HUES48 (cell line): Measurements from ENCODE around the gene MCM8.

Experiments used
- H3K27ac ChIP-seq: one replicate; pipeline ENCODE4 v1.7.0; 2013; ENCODE audit warnings: low read depth, low read length, inconsistent platforms
- H3K27me3 ChIP-seq: 2 replicates; pipeline ENCODE4 v1.6.1; 2013; ENCODE audit warnings: mild to moderate bottlenecking, low read length; ENCODE audit not compliant: control insufficient read depth, insufficient read depth
- H3K36me3 ChIP-seq: 2 replicates; pipeline ENCODE4 v1.6.1; 2013; ENCODE audit warnings: low read length; ENCODE audit not compliant: control insufficient read depth, insufficient read depth
- H3K4me1 ChIP-seq: 2 replicates; pipeline ENCODE4 v1.6.1; 2013; ENCODE audit warnings: mild to moderate bottlenecking, low read length; ENCODE audit not compliant: control insufficient read depth, insufficient read depth
- H3K4me3 ChIP-seq: 2 replicates; pipeline ENCODE4 v1.5.1; 2013; ENCODE audit warnings: mild to moderate bottlenecking, low read depth, low read length
- H3K9ac ChIP-seq: 2 replicates; pipeline ENCODE4 v1.6.1; 2013; ENCODE audit warnings: mild to moderate bottlenecking, low read depth, low read length, moderate library complexity
- H3K9me3 ChIP-seq: 2 replicates; pipeline ENCODE4 v1.6.1; 2013; ENCODE audit warnings: low read length; ENCODE audit not compliant: control insufficient read depth, insufficient read depth

MCM8 gene

GRCh38 chr20:6040958-6041807 lies 90.7 kb downstream of the MCM8 start:
- H3K9ac ChIP-seq: no peak overlapping the region

GRCh38 chr20:6041808-6042265 lies 91.4 kb downstream of the MCM8 start:
- Histone ChIP-seq H3K27me3 (no peaks in the 10 kb centered on the region), H3K4me1 (no peaks in the 10 kb centered on the region)

More at GRCh38 chr20:6040958-6041807, 90.7 kb downstream of the MCM8 start:
- Histone ChIP-seq H3K27ac (no peak overlapping the region), H3K4me1 (no peaks in the 10 kb centered on the region), H3K4me3 (no peak overlapping the region), H3K27me3 (no peaks in the 10 kb centered on the region), H3K36me3 (peaks cover 35% of the 10 kb centered on the region), H3K9me3 (no peaks in the 10 kb centered on the region)

GRCh38 chr20:6044115-6044514 lies 93.7 kb downstream of the MCM8 start:
- H3K27me3 ChIP-seq: no peaks in the 10 kb centered on the region
- H3K9me3 ChIP-seq: no peaks in the 10 kb centered on the region
- no peak overlapping the region for H3K9ac ChIP-seq
- no peaks in the 10 kb centered on the region for H3K4me1 ChIP-seq
- no peak overlapping the region for H3K4me3 ChIP-seq
- peaks cover 13% of the 10 kb centered on the region for H3K36me3 ChIP-seq
- no peak overlapping the region for H3K27ac ChIP-seq

More at GRCh38 chr20:6041808-6042265, 91.4 kb downstream of the MCM8 start:
- peaks cover 29% of the 10 kb centered on the region for H3K36me3 ChIP-seq
- no peaks in the 10 kb centered on the region for H3K9me3 ChIP-seq
- no peak overlapping the region for H3K9ac ChIP-seq
- H3K4me3 ChIP-seq: no peak overlapping the region
- no peak overlapping the region for H3K27ac ChIP-seq

- Histone ChIP-seq H3K9ac (no peak overlapping the region), H3K4me1 (no peaks in the 10 kb centered on the region), H3K9me3 (no peaks in the 10 kb centered on the region), H3K27ac (no peak overlapping the region), H3K27me3 (peaks cover 10% of the 10 kb centered on the region), H3K36me3 (peaks cover 4% of the 10 kb centered on the region), H3K4me3 (no peak overlapping the region)
These were observed 95.1 kb downstream of the MCM8 start for GRCh38 chr20:6045566-6045965.

GRCh38 chr20:6046432-6046831 lies 96.0 kb downstream of the MCM8 start:
- H3K4me1 ChIP-seq: 0 out of 2 replicates have a peak, but pooled peaks cover 1% of the 10 kb centered on the region
- H3K9ac ChIP-seq: no peak overlapping the region
- no peaks in the 10 kb centered on the region for H3K9me3 ChIP-seq
- H3K4me3 ChIP-seq: no peak overlapping the region
- H3K27ac ChIP-seq: no peak overlapping the region
- H3K36me3 ChIP-seq: no peaks in the 10 kb centered on the region; the same call in 1 of the 2 replicates
- peaks cover 19% of the 10 kb centered on the region for H3K27me3 ChIP-seq

- no peak overlapping the region for H3K9ac ChIP-seq
- no peak overlapping the region for H3K27ac ChIP-seq
- H3K36me3 ChIP-seq: no peaks in the 10 kb centered on the region
- H3K4me1 ChIP-seq: peaks cover 13% of the 10 kb centered on the region; the same call in 1 of the 2 replicates
- peaks cover 39% of the 10 kb centered on the region for H3K27me3 ChIP-seq
- no peaks in the 10 kb centered on the region for H3K9me3 ChIP-seq
- H3K4me3 ChIP-seq: no peak overlapping the region
These were observed 97.9 kb downstream of the MCM8 start for GRCh38 chr20:6048391-6048790.
